Astrocyte (in vitro differentiated cells and primary cell): ENCODE measurements around the gene SLC38A10.

Source experiments
- CTCF ChIP-seq: IDR thresholded peaks from 2 replicates; pipeline ENCODE4 v1.5.1; 2011; ENCODE audit warnings: low read depth, mild to moderate bottlenecking, inconsistent platforms, low read length, moderate library complexity; ENCODE audit not compliant: insufficient read depth
- EZH2 ChIP-seq: IDR thresholded peaks from 2 replicates; pipeline ENCODE4 v1.6.1; 2012; ENCODE audit warnings: mild to moderate bottlenecking, low read length, inconsistent platforms; ENCODE audit not compliant: insufficient read depth

GRCh38 chr17:81317530-81317821 lies 22.4 kb upstream of the SLC38A10 start:
- TF ChIP-seq CTCF = no peak
- TF ChIP-seq EZH2 = no peak
